Measurements from ENCODE around the gene PLXNA2. TPM values are rescaled to one million over a fixed set of nuclear protein-coding genes. Genes with fewer than 3 reads are reported as not detected.

PLXNA2 gene
- total and polyA plus RNA-seq, 2 of the 13 experiments (the other 11 are each of a cell fraction or from before 2014, with no cell fraction given): 1.1 to 2.1 TPM

DNA sequence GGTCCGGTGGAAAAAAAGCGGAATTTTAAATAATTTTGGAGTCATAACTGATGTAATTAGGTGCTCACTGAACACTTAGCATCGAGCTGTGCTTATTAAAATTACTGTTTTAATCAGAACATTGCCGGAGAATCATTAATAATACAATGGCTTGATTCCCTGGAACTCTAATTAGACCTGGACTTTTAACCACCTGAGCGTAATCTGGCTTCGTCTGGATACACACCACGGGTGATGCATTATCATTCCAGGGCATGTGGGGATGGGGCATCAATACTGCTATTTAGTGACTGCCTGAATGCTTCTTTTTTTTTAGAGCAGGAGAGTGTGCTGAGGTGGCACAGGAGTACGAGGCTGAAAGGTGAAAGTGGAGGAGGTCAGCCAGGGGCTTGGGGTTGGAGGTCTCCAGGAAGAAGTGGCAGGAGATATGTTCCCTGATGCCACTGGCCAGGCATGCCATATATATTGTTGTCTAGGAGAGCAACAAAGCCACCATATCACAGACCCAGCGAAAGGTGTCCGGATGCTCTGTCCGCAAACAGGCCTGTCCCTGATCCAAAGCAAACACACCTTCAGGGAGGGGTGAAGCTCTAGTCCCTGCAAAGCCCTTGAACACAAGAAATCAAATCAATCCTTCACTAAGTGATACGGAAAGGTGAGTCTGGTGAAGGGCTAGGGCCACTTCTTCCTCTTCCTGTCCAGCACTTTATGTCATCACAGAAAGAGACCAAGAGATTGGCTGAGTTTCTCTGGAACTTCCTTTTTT lies 125.2 kb downstream of the PLXNA2 start (continued):
- TF ChIP-seq DZIP1 (CRISPR knock-in tag; IDR thresholded peaks at IDR 0.05): no peak
- 0 out of 2 replicates have a peak, but pooled peaks have one; percentile 20 for TF ChIP-seq BCL6 (CRISPR knock-in tag; IDR thresholded peaks at IDR 0.05)
- TF ChIP-seq HNRNPLL (IDR thresholded peaks at IDR 0.05; ENCODE audit: low read depth, low read length, poor library complexity, severe bottlenecking): no peak
- TF ChIP-seq ZHX2 (IDR thresholded peaks at IDR 0.05; ENCODE audit: low read depth): no peak
- no peak for TF ChIP-seq ZHX2 (CRISPR knock-in tag; IDR thresholded peaks at IDR 0.05; ENCODE audit: borderline replicate concordance)
- peak; percentile 60 for TF ChIP-seq FOSL2 (CRISPR knock-in tag; IDR thresholded peaks at IDR 0.05)
- no peak for TF ChIP-seq ARID2 (CRISPR knock-in tag; IDR thresholded peaks at IDR 0.05; ENCODE audit: borderline replicate concordance)
- TF ChIP-seq ZKSCAN8 (CRISPR knock-in tag; IDR thresholded peaks at IDR 0.05; ENCODE audit: borderline replicate concordance): 0 out of 2 replicates have a peak, but pooled peaks have one; percentile 21
- peak; percentile 55; the same call in 1 of the 2 replicates for TF ChIP-seq FOXA3 (CRISPR knock-in tag; IDR thresholded peaks at IDR 0.05)
- TF ChIP-seq KDM6A (CRISPR knock-in tag; IDR thresholded peaks at IDR 0.05; ENCODE audit: low read depth): no peak
- no peak for TF ChIP-seq IKZF5 (CRISPR knock-in tag; IDR thresholded peaks at IDR 0.05)
- TF ChIP-seq, protein P1, sequence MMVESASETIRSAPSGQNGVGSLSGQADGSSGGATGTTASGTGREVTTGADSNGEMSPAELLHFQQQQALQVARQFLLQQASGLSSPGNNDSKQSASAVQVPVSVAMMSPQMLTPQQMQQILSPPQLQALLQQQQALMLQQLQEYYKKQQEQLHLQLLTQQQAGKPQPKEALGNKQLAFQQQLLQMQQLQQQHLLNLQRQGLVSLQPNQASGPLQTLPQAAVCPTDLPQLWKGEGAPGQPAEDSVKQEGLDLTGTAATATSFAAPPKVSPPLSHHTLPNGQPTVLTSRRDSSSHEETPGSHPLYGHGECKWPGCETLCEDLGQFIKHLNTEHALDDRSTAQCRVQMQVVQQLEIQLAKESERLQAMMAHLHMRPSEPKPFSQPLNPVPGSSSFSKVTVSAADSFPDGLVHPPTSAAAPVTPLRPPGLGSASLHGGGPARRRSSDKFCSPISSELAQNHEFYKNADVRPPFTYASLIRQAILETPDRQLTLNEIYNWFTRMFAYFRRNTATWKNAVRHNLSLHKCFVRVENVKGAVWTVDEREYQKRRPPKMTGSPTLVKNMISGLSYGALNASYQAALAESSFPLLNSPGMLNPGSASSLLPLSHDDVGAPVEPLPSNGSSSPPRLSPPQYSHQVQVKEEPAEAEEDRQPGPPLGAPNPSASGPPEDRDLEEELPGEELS (CRISPR knock-in tag; IDR thresholded peaks at IDR 0.05): peak; percentile 91
- TF ChIP-seq ZNF761 (CRISPR knock-in tag; conservative IDR thresholded peaks at IDR 0.05): 0 out of 2 replicates have a peak, but pooled peaks have one; percentile 17
- peak; percentile 28; the same call in 1 of the 2 replicates for TF ChIP-seq ZNF788 (CRISPR knock-in tag; IDR thresholded peaks at IDR 0.05; ENCODE audit: borderline replicate concordance)
- no peak for TF ChIP-seq CSRNP2 (CRISPR knock-in tag; conservative IDR thresholded peaks at IDR 0.05; ENCODE audit: low read depth)

Data from HepG2 (cell line).